ENCODE measurements around the gene RRAS2.

GRCh38 chr11:14350716-14351238 is 8.2 kb downstream of the RRAS2 start:
- TF ChIP-seq EZH2 (IDR thresholded peaks at IDR 0.05), result no peak
- no peak for TF ChIP-seq POLR2AphosphoS5 (IDR thresholded peaks at IDR 0.05; ENCODE audit: borderline replicate concordance, low read depth, low read length)

All from SK-N-MC (cell line).